OCI-M2 (cell line): ENCODE results near the gene EIF4E2.
"Not testable (repeated sequence)": the region's sequence is repeated elsewhere in the genome, so short reads cannot be mapped to it uniquely, and the experiment has no call there.

Experiments used
- DNase-seq: peaks from one replicate; lab custom pipeline; 2025; ENCODE audit not compliant: unreplicated experiment; lab: John Stamatoyannopoulos, UW

The EIF4E2 gene

DNA sequence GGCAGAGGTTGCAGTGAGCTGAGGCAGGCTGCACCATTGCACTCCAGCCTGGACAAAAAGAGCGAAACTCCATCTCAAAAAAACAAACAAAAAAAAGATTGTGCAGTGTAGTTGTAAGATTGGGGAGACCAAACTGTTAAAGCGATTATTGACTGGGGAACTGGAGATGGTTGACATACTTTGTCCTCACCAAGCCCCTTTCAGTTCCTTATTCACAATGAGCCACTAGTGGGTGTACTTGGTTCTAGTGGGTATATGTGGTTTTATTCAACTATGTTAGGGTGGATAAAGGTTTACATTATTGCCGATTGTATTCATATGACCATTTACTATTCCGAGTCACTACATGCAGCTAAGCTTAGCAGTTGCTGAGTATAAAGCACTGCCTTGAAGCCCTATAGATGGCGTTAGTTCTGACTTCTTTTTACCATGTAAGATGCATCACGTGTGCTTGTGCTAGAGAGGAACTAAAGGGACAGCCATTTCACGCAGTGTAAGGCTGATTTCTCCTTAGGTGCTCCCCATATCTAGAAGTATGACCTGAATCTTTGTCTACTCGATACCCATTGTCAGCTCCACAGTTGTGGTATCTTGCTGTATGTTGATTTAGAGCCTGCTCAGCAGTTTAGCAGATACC, 12.1 kb downstream of the EIF4E2 start:
- no peak for DNase-seq

GRCh38 chr2:232563580-232563979, 13.1 kb downstream of the EIF4E2 start:
- no peak for DNase-seq

- no peak for DNase-seq
Measured at GRCh38 chr2:232567721-232568120, 17.2 kb downstream of the EIF4E2 start.

- no peak for DNase-seq
Measured at GRCh38 chr2:232568161-232568560, 17.7 kb downstream of the EIF4E2 start.

DNA sequence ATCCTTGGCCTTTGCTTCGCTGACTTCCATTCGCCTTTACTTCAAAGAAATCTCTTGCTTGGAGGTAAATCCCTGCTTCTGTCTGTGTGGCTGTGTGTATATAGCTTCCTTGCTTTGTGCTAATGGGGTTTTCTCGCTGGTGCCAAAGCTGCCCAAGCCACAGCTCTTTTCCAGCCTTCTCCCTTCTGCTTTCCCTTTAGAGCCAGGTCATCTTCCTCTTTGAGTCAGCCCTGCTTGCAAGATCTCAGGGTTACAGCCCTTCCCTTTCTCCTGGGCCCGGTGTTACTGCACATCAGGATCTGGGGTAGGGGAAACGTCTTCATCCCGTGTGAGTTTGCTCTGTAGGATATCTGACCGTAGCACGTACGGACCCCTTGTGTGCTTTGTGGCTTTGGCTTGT, 19.1 kb downstream of the EIF4E2 start:
- DNase-seq, result no peak

GRCh38 chr2:232570481-232570880, 20.0 kb downstream of the EIF4E2 start:
- not testable (repeated sequence) for DNase-seq

DNA sequence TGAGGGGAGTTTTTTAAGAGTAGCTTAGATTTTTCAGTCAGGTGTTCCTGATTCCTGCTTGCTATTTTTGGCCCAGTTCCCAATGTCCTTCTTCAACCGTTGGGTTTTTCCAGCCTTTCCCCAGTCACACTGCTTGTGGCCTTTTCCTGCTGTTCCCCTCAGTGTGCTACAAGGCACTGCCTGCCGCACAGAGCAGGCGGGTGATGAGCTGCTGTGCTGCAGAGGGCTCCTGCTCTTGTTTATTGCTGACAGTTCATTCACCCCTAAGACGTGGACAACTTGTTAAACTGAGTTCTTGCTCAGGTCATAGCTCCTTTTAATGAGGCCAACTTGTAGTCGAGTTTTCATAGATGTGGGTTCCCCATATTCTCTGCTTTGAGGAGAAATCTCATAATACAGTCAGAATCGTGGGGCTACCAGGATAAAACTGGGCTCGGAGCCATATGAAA, 20.6 kb downstream of the EIF4E2 start:
- no peak for DNase-seq

GRCh38 chr2:232573042-232573441, 22.6 kb downstream of the EIF4E2 start:
- DNase-seq, result no peak

- no peak for DNase-seq
Measured at GRCh38 chr2:232573771-232574435, 23.4 kb downstream of the EIF4E2 start.

- DNase-seq, result no peak
Measured at GRCh38 chr2:232574674-232575403, 24.4 kb downstream of the EIF4E2 start.

GRCh38 chr2:232575404-232575746, 24.9 kb downstream of the EIF4E2 start:
- no peak for DNase-seq

DNA sequence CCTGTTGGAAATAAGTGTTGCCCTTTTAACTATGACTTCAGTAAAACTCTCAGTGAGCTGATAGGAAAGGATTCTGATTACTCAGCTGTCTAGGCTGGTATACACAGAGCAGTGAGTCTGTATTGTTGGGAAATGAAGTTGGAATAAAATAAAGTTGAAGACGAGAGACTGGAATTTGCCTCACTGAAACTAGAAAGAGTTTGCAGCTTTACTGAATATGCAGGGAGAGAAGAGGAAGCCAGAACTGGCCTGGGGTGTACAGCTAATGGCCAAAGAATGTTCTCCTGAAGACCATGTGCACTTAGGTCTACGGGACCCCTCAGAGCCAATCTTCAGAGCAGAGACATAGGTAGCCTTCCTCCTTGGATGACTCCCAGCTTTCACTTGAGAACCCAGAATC, 26.5 kb downstream of the EIF4E2 start:
- DNase-seq, result no peak

DNA sequence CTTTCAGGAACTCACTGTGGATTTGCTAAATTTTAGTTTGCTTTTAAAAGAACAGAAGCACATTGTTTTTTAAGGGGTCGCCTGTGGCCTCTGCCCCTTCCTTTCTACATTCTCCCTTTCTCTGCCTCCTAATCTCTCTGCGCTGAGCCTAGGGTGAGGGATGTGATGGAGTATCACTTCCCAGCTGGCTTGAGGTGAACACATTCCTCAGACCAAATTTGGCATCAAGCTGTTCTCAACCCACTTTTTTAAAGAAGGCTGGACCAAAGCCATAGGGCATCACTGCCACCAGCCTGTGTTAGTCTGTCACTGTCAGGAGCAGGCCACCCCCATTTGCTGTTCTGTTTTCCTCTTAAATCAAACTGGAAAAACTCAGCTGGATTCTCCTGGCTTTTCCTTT, 27.4 kb downstream of the EIF4E2 start:
- no peak for DNase-seq

DNA sequence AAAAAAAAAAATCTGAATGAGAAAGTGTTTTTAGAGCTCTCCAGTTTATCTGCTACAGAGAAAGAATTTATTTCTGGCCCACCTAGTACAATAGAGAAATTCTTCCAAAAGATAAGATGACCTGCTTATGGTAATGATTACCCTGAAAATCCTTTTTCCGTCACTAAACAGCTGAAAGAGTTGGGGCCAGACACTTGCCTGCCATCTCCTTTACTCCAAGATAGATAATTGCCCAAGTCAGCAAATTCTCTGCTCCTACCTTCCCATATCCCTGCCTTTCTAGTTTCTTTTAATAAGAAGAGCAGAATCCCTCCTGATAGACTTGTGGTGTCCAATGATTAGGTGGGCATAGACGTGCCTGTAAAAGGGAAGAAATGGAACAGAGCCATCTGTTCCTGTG, 28.1 kb downstream of the EIF4E2 start:
- no peak for DNase-seq

- DNase-seq, result no peak
Measured at GRCh38 chr2:232580648-232580981, 30.1 kb downstream of the EIF4E2 start.

- no peak for DNase-seq
Measured at GRCh38 chr2:232581725-232582124, 31.2 kb downstream of the EIF4E2 start.

- no peak for DNase-seq
Measured at GRCh38 chr2:232584238-232584637, 33.7 kb downstream of the EIF4E2 start.

- DNase-seq, result no peak
Measured at GRCh38 chr2:232586943-232587505, 36.5 kb downstream of the EIF4E2 start.

DNA sequence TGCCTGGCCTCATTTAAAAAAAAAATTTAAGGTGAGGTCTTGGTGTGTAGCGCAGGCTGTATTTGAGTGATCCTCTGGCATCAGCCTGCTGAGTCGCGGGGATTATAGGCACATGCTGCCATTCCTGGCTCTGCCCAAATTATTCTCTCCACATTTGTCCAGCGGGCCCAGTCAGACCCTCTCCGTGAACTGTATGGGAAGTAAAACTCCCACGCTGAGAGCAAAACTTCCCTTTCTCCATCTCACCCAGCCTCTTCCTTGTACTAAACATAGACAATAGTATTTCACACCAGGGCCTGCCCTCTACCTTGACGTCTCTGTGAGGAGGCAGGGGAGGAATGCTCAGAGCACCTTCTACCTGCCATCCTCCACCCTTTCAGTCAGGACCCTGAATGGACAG, 37.0 kb downstream of the EIF4E2 start:
- DNase-seq, result no peak

- DNase-seq, result no peak
Measured at GRCh38 chr2:232588031-232588430, 37.5 kb downstream of the EIF4E2 start.

- no peak for DNase-seq
Measured at GRCh38 chr2:232588680-232589585, 38.4 kb downstream of the EIF4E2 start.
